OCI-LY1 (cell line): Measurements from ENCODE around the gene TSC22D1.

Source experiments
- CTCF ChIP-seq: fragments of 200-600 bp; sonication (generic), shearing (Covaris generic); IDR thresholded peaks from 2 replicates; pipeline ENCODE4 v1.5.1; 2017; ENCODE audit warnings: mild to moderate bottlenecking, antibody characterized with exemption, low read length, moderate library complexity, mixed read lengths
- EZH2 ChIP-seq: fragments of 200-600 bp; sonication (generic), shearing (Covaris generic); IDR thresholded peaks from 2 replicates; pipeline ENCODE4 v1.8.0; 2017; ENCODE audit warnings: borderline replicate concordance, mixed run types, mild to moderate bottlenecking, antibody characterized with exemption, low read length, moderate library complexity, mixed read lengths

- TF ChIP-seq CTCF (no peak), EZH2 (no peak)
Observed at GRCh38 chr13:44404261-44405132, 171.6 kb downstream of the TSC22D1 start.
